ENCODE measurements around the gene DNASE2B.

DNA sequence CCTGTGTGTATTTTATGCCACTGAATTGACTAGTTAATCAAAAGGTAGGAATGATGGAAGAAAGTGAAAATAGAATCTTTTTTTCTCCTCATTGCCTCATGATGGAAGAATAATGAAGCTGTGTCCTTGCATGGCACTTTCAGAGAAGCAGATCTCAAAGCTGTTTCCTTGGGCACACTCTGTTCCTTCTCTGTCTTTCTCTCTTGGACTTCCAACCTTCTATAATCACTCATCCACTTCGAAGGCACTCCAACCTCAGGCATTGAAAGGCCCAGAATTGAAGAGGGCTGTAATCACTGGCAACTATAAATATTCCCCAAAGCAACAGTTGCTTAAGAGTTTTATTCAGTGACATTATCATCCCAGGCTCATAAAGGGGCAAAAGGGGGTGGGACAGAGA lies 31.1 kb upstream of the DNASE2B start:
- TF ChIP-seq, protein P1, sequence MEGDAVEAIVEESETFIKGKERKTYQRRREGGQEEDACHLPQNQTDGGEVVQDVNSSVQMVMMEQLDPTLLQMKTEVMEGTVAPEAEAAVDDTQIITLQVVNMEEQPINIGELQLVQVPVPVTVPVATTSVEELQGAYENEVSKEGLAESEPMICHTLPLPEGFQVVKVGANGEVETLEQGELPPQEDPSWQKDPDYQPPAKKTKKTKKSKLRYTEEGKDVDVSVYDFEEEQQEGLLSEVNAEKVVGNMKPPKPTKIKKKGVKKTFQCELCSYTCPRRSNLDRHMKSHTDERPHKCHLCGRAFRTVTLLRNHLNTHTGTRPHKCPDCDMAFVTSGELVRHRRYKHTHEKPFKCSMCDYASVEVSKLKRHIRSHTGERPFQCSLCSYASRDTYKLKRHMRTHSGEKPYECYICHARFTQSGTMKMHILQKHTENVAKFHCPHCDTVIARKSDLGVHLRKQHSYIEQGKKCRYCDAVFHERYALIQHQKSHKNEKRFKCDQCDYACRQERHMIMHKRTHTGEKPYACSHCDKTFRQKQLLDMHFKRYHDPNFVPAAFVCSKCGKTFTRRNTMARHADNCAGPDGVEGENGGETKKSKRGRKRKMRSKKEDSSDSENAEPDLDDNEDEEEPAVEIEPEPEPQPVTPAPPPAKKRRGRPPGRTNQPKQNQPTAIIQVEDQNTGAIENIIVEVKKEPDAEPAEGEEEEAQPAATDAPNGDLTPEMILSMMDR (IDR thresholded peaks at IDR 0.05): no peak
- TF ChIP-seq POLR2A (IDR thresholded peaks at IDR 0.05): no peak

Data from lower leg skin (tissue), 3 donors.